SK-N-SH (cell line): Measurements from ENCODE around the gene ST8SIA3. TPM values are rescaled to one million over a fixed set of nuclear protein-coding genes. Genes with fewer than 3 reads are reported as not detected.
A peak's percentile ranks its signal among the peaks of the same experiment; 100 is the strongest.

Experiments
- CTCF ChIA-PET: fragments of 300-600, 350-600 bp; formaldehyde crosslinking; extraction: SDS; loops from one replicate; lab custom pipeline; 2021; lab: Yijun Ruan, JAX
- POLR2A ChIA-PET: fragments of 350-600 bp; sonication (Branson Sonifier 250); formaldehyde crosslinking; extraction: SDS; loops from one replicate; lab custom pipeline; 2020; ENCODE audit warnings: antibody characterized with exemption, inconsistent platforms; lab: Yijun Ruan, JAX
- DNase-seq: peaks from one replicate; pipeline ENCODE4 v3.0.0; 2012
- H2AFZ ChIP-seq: fragments of 200-600 bp; sonication (generic); 2 replicates; pipeline ENCODE4 v1.8.1; 2016; ENCODE audit warnings: antibody characterized with exemption, mild to moderate bottlenecking, low read depth
- H3F3A ChIP-seq: fragments of 200-600 bp; sonication (generic); replicated peaks from 2 replicates; pipeline ENCODE3; 2016; ENCODE audit warnings: antibody characterized with exemption, mild to moderate bottlenecking; ENCODE audit not compliant: insufficient read depth
- H3K27ac ChIP-seq, 2 experiments: fragments of 200-500 bp in 1 of 2; fragments of 200-600 bp in 1 of 2; sonication (Bioruptor generic) in 1 of 2; sonication (generic), shearing (Covaris generic) in 1 of 2; 2 replicates each; pipeline versions ENCODE4 v1.5.1 to v1.6.1; 2014 to 2016; ENCODE audit warnings: low read depth in 2 of 2, inconsistent platforms in 1 of 2, low read length in 1 of 2, mild to moderate bottlenecking in 1 of 2, mixed read lengths in 1 of 2
- H3K27me3 ChIP-seq: fragments of 200-600 bp; sonication (generic), shearing (Covaris generic); 2 replicates; pipeline ENCODE4 v1.6.1; 2016; ENCODE audit warnings: mixed run types; ENCODE audit not compliant: insufficient read depth
- H3K36me3 ChIP-seq, 2 experiments: fragments of 200-500 bp in 1 of 2; fragments of 200-600 bp in 1 of 2; sonication (Bioruptor generic) in 1 of 2; sonication (generic) in 1 of 2; replicated peaks in 1 of 2; 2 replicates each; pipeline versions ENCODE3 to v1.5.1; 2014 to 2016; ENCODE audit warnings: low read length in 1 of 2, mild to moderate bottlenecking in 1 of 2; ENCODE audit not compliant: insufficient read depth in 2 of 2, control insufficient read depth in 1 of 2
- H3K4me1 ChIP-seq, 2 experiments: fragments of 200-500 bp in 1 of 2; fragments of 200-600 bp in 1 of 2; sonication (Bioruptor generic) in 1 of 2; sonication (generic), shearing (Covaris generic) in 1 of 2; 2 replicates each; pipeline versions ENCODE4 v1.5.1 to v1.6.1; 2014 to 2016; ENCODE audit warnings: low read depth in 1 of 2, low read length in 1 of 2, mixed run types in 1 of 2; ENCODE audit not compliant: insufficient read depth in 2 of 2, control insufficient read depth in 1 of 2
- H3K4me2 ChIP-seq: fragments of 200-600 bp; sonication (generic), shearing (Covaris generic); 2 replicates; pipeline ENCODE4 v1.6.1; 2017; ENCODE audit warnings: mixed run types
- H3K4me3 ChIP-seq, 2 experiments: fragments of 200-500 bp in 1 of 2; fragments of 200-600 bp in 1 of 2; sonication (Bioruptor generic) in 1 of 2; sonication (generic), shearing (Covaris generic) in 1 of 2; 2 replicates each; pipeline versions ENCODE4 v1.5.1 to v1.8.1; 2014 to 2016; ENCODE audit warnings: low read depth in 2 of 2, inconsistent platforms in 1 of 2, low read length in 1 of 2, mild to moderate bottlenecking in 1 of 2, mixed read lengths in 1 of 2, moderate library complexity in 1 of 2
- H3K79me2 ChIP-seq: fragments of 200-600 bp; sonication (generic); 2 replicates; pipeline ENCODE4 v1.8.1; 2017; ENCODE audit warnings: mild to moderate bottlenecking; ENCODE audit not compliant: insufficient read depth
- H3K9ac ChIP-seq: fragments of 200-600 bp; sonication (generic); 2 replicates; pipeline ENCODE4 v1.6.1; 2017; ENCODE audit warnings: mixed run types
- H3K9me2 ChIP-seq: fragments of 200-600 bp; sonication (generic); 2 replicates; pipeline ENCODE4 v1.6.1; 2017; ENCODE audit warnings: mixed run types
- H3K9me3 ChIP-seq: fragments of 200-600 bp; sonication (generic); 2 replicates; pipeline ENCODE4 v1.6.1; 2017; ENCODE audit warnings: mixed run types, mild to moderate bottlenecking, moderate library complexity
- H4K20me1 ChIP-seq: fragments of 200-600 bp; sonication (generic); 2 replicates; pipeline ENCODE4 v1.6.1; 2017; ENCODE audit warnings: mild to moderate bottlenecking, mixed run types; ENCODE audit not compliant: insufficient read depth
- EZH2phosphoT487 ChIP-seq: fragments of 200-600 bp; sonication (generic); IDR thresholded peaks from 2 replicates; pipeline ENCODE4 v1.6.1; 2017; ENCODE audit warnings: low read depth, mixed run types, mild to moderate bottlenecking, antibody characterized with exemption, moderate library complexity, borderline replicate concordance
- FOXM1 ChIP-seq: IDR thresholded peaks from 2 replicates; pipeline ENCODE4 v1.4.0; 2012; ENCODE audit warnings: low read depth, mild to moderate bottlenecking
- GABPA ChIP-seq: IDR thresholded peaks from 2 replicates; pipeline ENCODE4 v1.4.0; 2012; ENCODE audit warnings: low read depth, mild to moderate bottlenecking
- IRF3 ChIP-seq: fragments of 150-350 bp; IDR thresholded peaks from 2 replicates; pipeline ENCODE4 v1.6.1; 2016; ENCODE audit warnings: mild to moderate bottlenecking, low read depth, low read length
- MAX ChIP-seq: IDR thresholded peaks from 2 replicates; pipeline ENCODE4 v1.4.0; 2012; ENCODE audit warnings: low read depth
- MEF2A ChIP-seq: IDR thresholded peaks from 2 replicates; pipeline ENCODE4 v1.4.0; 2012; ENCODE audit warnings: low read depth, borderline replicate concordance
- MXI1 ChIP-seq: IDR thresholded peaks from 2 replicates; pipeline ENCODE4 v1.6.1; 2012; ENCODE audit warnings: mild to moderate bottlenecking, low read depth, low read length, improper control_type of control experiment
- RFX5 ChIP-seq: IDR thresholded peaks from 2 replicates; pipeline ENCODE4 v1.6.1; 2012; ENCODE audit warnings: mild to moderate bottlenecking, improper control_type of control experiment, low read length
- RXRA ChIP-seq: IDR thresholded peaks from 2 replicates; pipeline ENCODE4 v1.4.0; 2012; ENCODE audit warnings: low read depth, mild to moderate bottlenecking, borderline replicate concordance
- SMC3 ChIP-seq: IDR thresholded peaks from 2 replicates; pipeline ENCODE4 v1.6.1; 2012; ENCODE audit warnings: low read depth, low read length, improper control_type of control experiment
- USF1 ChIP-seq: IDR thresholded peaks from 2 replicates; pipeline ENCODE4 v1.4.0; 2012; ENCODE audit warnings: low read depth, borderline replicate concordance
- ZBTB33 ChIP-seq: IDR thresholded peaks from 2 replicates; pipeline ENCODE4 v1.4.0; 2012; ENCODE audit warnings: low read depth, borderline replicate concordance
- WGBS: methylation state at CpG from one replicate; pipeline ENCODE4 v1.1.6; 2017; ENCODE audit warnings: low lambda C conversion rate; 5-methylcytosine and 5-hydroxymethylcytosine counted together
- polyA plus RNA-seq, 3 experiments: library from polyadenylated mRNA; depleted of rRNA; stranded (reverse); fragments of >200 nt; gene quantifications; 2 replicates each; pipeline ENCODE4 v1.2.3, GENCODE V29; 2012

The ST8SIA3 gene
- polyA plus RNA-seq (2012; rRNA removed), result 0.05 and 0.28 TPM in 2 replicates
- polyA plus RNA-seq (2012; cell fraction: cytosol; rRNA removed), result 0.39 and 0.58 TPM in 2 replicates
- polyA plus RNA-seq (2012; cell fraction: nucleus; rRNA removed), result 0.19 and 1.7 TPM in 2 replicates

GRCh38 chr18:57352271-57352701, at the start of gene ST8SIA3:
Gene ST8SIA3 (plus strand): TSS chr18:57352557. CDS start chr18:57352847, 290 bp downstream.
- Histone ChIP-seq H3K27me3 (peaks cover 15% of the 10 kb centered on the region; the same call in 1 of the 2 replicates), H3K4me2 (peak within 1 kb of the TSS; percentile 71; the same call in 1 of the 2 replicates), H3K79me2 (no peaks in the 10 kb centered on the region), H3K4me1 (peaks cover 0 to 5% of the 10 kb centered on the region in 2 experiments; a peak in 2 of 4 replicates), H3K9ac (no peak within 1 kb of the TSS), H3K4me3 (peak within 1 kb of the TSS in 1 of 2 experiments; percentile 37; a peak in 2 of 4 replicates), H3F3A (no peaks in the 10 kb centered on the region), H3K9me3 (no peaks in the 10 kb centered on the region), H2AFZ (no peak within 1 kb of the TSS), H3K36me3 (no peaks in the 10 kb centered on the region), H3K27ac (peak within 1 kb of the TSS in 1 of 2 experiments; percentile 96; a peak in 2 of 4 replicates), H3K9me2 (no peaks in the 10 kb centered on the region), H4K20me1 (no peaks in the 10 kb centered on the region)
- POLR2A ChIA-PET, result interaction anchor here (3.7 kb wide), 1 partner anchor 84 kb away, joined by 43 read pairs; the partner anchor contains the start of gene ONECUT2
- TF ChIP-seq EZH2phosphoT487, result no peak
- TF ChIP-seq ZBTB33, result no peak
- TF ChIP-seq RXRA, result no peak
- CTCF ChIA-PET, result interaction anchor here (1.4 to 1.6 kb wide), 2 partner anchors 87 to 600 kb away, joined by 3 to 5 read pairs; no protein-coding TSS in a partner anchor
- WGBS, result 11% methylated on average over 23 of the region's 38 CpGs
- DNase-seq, result peak; percentile 80

- 23% methylated on average over 4 of the region's 4 CpGs for WGBS
- no peaks in the 10 kb centered on the region for H4K20me1 ChIP-seq
- POLR2A ChIA-PET, result no interaction called here
- H3K9ac ChIP-seq, result no peak overlapping the region
- CTCF ChIA-PET, result interaction anchor here (1.0 to 1.6 kb wide), 3 partner anchors 9 to 442 kb away, joined by 3 to 4 read pairs (median 3); no protein-coding TSS in a partner anchor
- no peaks in the 10 kb centered on the region for H3K36me3 ChIP-seq
- no peaks in the 10 kb centered on the region for H3K9me2 ChIP-seq
- H3K9me3 ChIP-seq, result no peaks in the 10 kb centered on the region
- no peaks in the 10 kb centered on the region for H3K4me1 ChIP-seq
- TF ChIP-seq USF1 (no peak), GABPA (no peak), MXI1 (no peak), IRF3 (no peak), SMC3 (no peak), FOXM1 (no peak), MEF2A (no peak), MAX (no peak), RFX5 (no peak)
- H3K27ac ChIP-seq, result no peak overlapping the region
- DNase-seq, result no peak
- H3F3A ChIP-seq, result no peaks in the 10 kb centered on the region
- H2AFZ ChIP-seq, result no peak overlapping the region
- H3K79me2 ChIP-seq, result no peaks in the 10 kb centered on the region
- H3K4me2 ChIP-seq, result no peak overlapping the region
- H3K4me3 ChIP-seq, result no peak overlapping the region
- no peaks in the 10 kb centered on the region for H3K27me3 ChIP-seq
These were observed 40.9 kb upstream of the ST8SIA3 start for GRCh38 chr18:57311472-57311871.
